Smooth muscle cell (in vitro differentiated cells): ENCODE data around the gene TCP11. TPM values are rescaled to one million over a fixed set of nuclear protein-coding genes. Genes with fewer than 3 reads are reported as not detected.

Experiments used
- DNase-seq: peaks from one replicate; lab custom pipeline; 2025; ENCODE audit not compliant: unreplicated experiment; lab: John Stamatoyannopoulos, UW
- H2AFZ ChIP-seq: fragments of 200-600 bp; sonication (generic); 2 replicates; pipeline ENCODE4 v1.6.0; 2016; ENCODE audit warnings: antibody characterized with exemption, low read depth, mild to moderate bottlenecking
- H3F3A ChIP-seq: fragments of 200-600 bp; sonication (generic); 2 replicates; pipeline ENCODE4 v1.6.0; 2017; ENCODE audit warnings: antibody characterized with exemption, low read depth
- H3K27ac ChIP-seq: fragments of 200-600 bp; sonication (generic); 2 replicates; pipeline ENCODE4 v1.5.1; 2016; ENCODE audit warnings: low read depth, mild to moderate bottlenecking
- H3K27me3 ChIP-seq: fragments of 200-600 bp; sonication (generic); 2 replicates; pipeline ENCODE4 v1.6.1; 2016; ENCODE audit warnings: low read depth, mild to moderate bottlenecking
- H3K36me3 ChIP-seq: fragments of 200-600 bp; sonication (generic); 2 replicates; pipeline ENCODE4 v1.5.1; 2016; ENCODE audit warnings: low read depth
- H3K4me1 ChIP-seq: fragments of 200-600 bp; sonication (generic); 2 replicates; pipeline ENCODE4 v1.5.1; 2016; ENCODE audit warnings: low read depth
- H3K4me2 ChIP-seq: fragments of 200-600 bp; sonication (generic); 2 replicates; pipeline ENCODE4 v1.6.0; 2016; ENCODE audit warnings: mild to moderate bottlenecking
- H3K4me3 ChIP-seq: fragments of 200-600 bp; sonication (generic); 2 replicates; pipeline ENCODE4 v1.5.1; 2016; ENCODE audit warnings: mild to moderate bottlenecking
- H3K79me2 ChIP-seq: fragments of 200-600 bp; sonication (generic); 2 replicates; pipeline ENCODE4 v1.6.0; 2016; ENCODE audit warnings: low read depth, mild to moderate bottlenecking
- H3K9ac ChIP-seq: fragments of 200-600 bp; sonication (generic); 2 replicates; pipeline ENCODE4 v1.6.0; 2016; ENCODE audit warnings: low read depth
- H3K9me3 ChIP-seq: fragments of 200-600 bp; sonication (generic); replicated peaks from 2 replicates; pipeline ENCODE4 v1.5.1; 2016; ENCODE audit warnings: low read depth
- H4K20me1 ChIP-seq: fragments of 200-600 bp; sonication (generic); 2 replicates; pipeline ENCODE4 v1.6.0; 2016; ENCODE audit warnings: low read depth
- WGBS: methylation state at CpG from one replicate; pipeline ENCODE4 v1.1.7; 2016; ENCODE audit warnings: low lambda C conversion rate; 5-methylcytosine and 5-hydroxymethylcytosine counted together
- polyA plus RNA-seq: library from polyadenylated mRNA; unstranded; fragments of >200 nt; fragmentation: Nextera tagmentation; extraction: Ambion mirVana; gene quantifications from 2 replicates; pipeline ENCODE4 v1.2.1, GENCODE V29; 2016
- total RNA-seq: library from RNA; depleted of rRNA; stranded (reverse); fragments of >200 nt; gene quantifications from 2 replicates; pipeline ENCODE4 v1.2.3, GENCODE V29; 2014
- TF ChIP-seq, protein P1 (sequence below): fragments of 200-600 bp; sonication (generic); IDR thresholded peaks from 2 replicates; pipeline ENCODE4 v1.5.1; 2017; ENCODE audit warnings: borderline replicate concordance, mild to moderate bottlenecking, antibody characterized with exemption; ENCODE audit not compliant: insufficient read depth, poor library complexity, severe bottlenecking

Gene TCP11
- total and polyA plus RNA-seq, 2 experiments from 2014 or later: 0.64 TPM; not detected in 1

DNA sequence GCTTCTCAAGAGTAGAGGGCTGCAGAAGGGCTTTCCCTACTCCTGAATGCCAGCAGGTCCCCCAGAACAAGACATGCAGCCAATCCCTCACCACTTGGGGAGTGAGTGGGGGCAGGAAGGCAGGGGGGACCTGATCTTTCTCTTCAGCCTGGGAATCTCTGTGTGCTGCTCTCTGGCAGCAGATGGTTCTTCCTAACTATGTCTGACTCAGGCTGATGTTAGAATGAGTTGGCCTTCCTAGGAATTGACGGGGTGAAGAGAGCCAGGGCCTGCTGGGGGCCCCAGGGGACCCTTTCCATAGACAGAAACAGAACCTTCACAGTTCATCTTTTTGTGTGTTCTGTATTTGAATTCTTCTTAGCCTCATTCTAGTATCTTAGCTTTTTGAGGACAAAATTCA, 29.0 kb upstream of the TCP11 start:
- no peak overlapping the region for H3K27ac ChIP-seq
- WGBS: 47% methylated on average over 1 of the region's 1 CpG
- no peak overlapping the region for H2AFZ ChIP-seq
- no peaks in the 10 kb centered on the region for H3K79me2 ChIP-seq
- H3F3A ChIP-seq: no peaks in the 10 kb centered on the region
- TF ChIP-seq, protein P1, sequence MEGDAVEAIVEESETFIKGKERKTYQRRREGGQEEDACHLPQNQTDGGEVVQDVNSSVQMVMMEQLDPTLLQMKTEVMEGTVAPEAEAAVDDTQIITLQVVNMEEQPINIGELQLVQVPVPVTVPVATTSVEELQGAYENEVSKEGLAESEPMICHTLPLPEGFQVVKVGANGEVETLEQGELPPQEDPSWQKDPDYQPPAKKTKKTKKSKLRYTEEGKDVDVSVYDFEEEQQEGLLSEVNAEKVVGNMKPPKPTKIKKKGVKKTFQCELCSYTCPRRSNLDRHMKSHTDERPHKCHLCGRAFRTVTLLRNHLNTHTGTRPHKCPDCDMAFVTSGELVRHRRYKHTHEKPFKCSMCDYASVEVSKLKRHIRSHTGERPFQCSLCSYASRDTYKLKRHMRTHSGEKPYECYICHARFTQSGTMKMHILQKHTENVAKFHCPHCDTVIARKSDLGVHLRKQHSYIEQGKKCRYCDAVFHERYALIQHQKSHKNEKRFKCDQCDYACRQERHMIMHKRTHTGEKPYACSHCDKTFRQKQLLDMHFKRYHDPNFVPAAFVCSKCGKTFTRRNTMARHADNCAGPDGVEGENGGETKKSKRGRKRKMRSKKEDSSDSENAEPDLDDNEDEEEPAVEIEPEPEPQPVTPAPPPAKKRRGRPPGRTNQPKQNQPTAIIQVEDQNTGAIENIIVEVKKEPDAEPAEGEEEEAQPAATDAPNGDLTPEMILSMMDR: no peak
- H3K4me3 ChIP-seq: no peak overlapping the region
- no peaks in the 10 kb centered on the region for H4K20me1 ChIP-seq
- no peak overlapping the region for H3K9ac ChIP-seq
- no peak overlapping the region for H3K4me2 ChIP-seq
- no peaks in the 10 kb centered on the region for H3K27me3 ChIP-seq
- DNase-seq: no peak
- H3K36me3 ChIP-seq: no peaks in the 10 kb centered on the region
- no peaks in the 10 kb centered on the region for H3K4me1 ChIP-seq
- H3K9me3 ChIP-seq: no peaks in the 10 kb centered on the region

DNA sequence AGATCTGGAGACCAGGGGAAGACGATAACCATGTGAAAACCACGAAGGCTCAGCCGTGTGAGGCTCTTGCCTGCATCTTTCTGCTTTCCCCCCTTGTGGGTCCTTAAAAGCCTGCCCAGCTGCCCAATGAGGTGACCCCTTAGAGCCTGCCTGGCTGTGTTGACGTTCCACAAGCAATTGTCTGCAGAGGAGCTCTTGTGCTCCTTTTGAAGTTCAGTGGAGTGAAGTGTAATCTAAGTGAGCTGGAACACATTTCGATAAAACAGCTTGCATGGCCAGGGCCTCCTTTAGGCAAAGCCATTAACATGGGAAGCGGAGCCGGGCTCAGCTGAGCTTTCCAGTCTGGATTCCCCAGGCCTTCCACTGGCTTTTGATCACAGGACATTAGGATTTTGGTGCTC, 27.3 kb upstream of the TCP11 start:
- Histone ChIP-seq H2AFZ (no peak overlapping the region), H3F3A (no peaks in the 10 kb centered on the region), H3K4me3 (no peak overlapping the region), H3K9me3 (no peaks in the 10 kb centered on the region), H3K27me3 (no peaks in the 10 kb centered on the region), H3K9ac (no peak overlapping the region), H3K4me2 (no peak overlapping the region), H3K27ac (no peak overlapping the region), H3K4me1 (no peaks in the 10 kb centered on the region), H3K79me2 (no peaks in the 10 kb centered on the region), H3K36me3 (no peaks in the 10 kb centered on the region), H4K20me1 (no peaks in the 10 kb centered on the region)
- TF ChIP-seq, protein P1: no peak
- whole genome bisulfite sequencing: 69% methylated on average over 7 of the region's 7 CpGs
- no peak for DNase-seq

DNA sequence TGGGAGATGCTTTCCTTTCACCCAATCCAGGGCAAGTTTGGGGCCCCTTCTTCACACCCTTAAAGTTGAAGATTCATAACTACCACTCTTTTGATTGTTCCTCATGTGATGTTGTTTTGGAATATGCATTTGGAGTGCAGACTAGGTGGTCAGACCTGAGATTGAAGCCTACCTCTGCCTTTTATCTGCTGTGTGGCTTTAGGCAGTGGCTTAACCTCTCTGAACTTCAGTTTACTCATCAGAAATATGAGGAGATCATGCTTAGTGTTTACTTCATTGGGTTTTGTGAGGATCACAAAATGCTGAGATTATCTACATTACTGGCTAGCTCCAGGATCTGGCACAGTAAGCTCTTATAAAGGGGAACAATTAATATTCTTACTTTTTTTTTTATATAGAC, 26.4 kb upstream of the TCP11 start:
- Histone ChIP-seq H3K27ac (no peak overlapping the region), H3K36me3 (no peaks in the 10 kb centered on the region), H3K27me3 (no peaks in the 10 kb centered on the region), H3K4me3 (no peak overlapping the region), H3K79me2 (no peaks in the 10 kb centered on the region), H3F3A (no peaks in the 10 kb centered on the region), H3K4me2 (no peak overlapping the region), H4K20me1 (no peaks in the 10 kb centered on the region), H3K4me1 (no peaks in the 10 kb centered on the region), H3K9ac (no peak overlapping the region), H3K9me3 (no peaks in the 10 kb centered on the region), H2AFZ (no peak overlapping the region)
- no peak for DNase-seq
- TF ChIP-seq, protein P1: no peak

DNA sequence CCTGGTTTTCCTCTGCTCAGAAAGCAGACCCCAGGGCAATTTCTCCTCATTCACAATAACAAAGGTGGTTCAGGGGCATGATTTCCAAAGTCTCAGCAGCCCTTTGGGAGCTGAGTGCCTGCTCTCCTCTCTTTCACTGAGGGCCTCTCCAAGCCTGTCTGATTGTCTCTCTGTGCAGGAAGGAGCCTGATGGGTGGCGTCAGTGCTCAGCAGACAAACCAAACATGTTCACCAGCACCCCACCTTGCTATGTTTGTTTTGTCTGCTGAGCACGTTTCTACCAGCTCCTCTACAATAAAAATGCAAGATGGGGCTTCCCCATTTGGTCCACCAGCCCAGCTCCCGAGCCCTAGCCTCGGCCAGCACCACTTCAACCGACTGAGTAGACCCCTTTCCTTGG, 25.4 kb upstream of the TCP11 start:
- H3K9me3 ChIP-seq: no peaks in the 10 kb centered on the region
- H3K4me2 ChIP-seq: no peak overlapping the region
- no peaks in the 10 kb centered on the region for H3K27me3 ChIP-seq
- 89% methylated on average over 5 of the region's 5 CpGs for WGBS
- DNase-seq: no peak
- H3F3A ChIP-seq: no peaks in the 10 kb centered on the region
- TF ChIP-seq, protein P1: no peak
- H3K4me3 ChIP-seq: no peak overlapping the region
- H4K20me1 ChIP-seq: no peaks in the 10 kb centered on the region
- H3K36me3 ChIP-seq: no peaks in the 10 kb centered on the region
- H3K4me1 ChIP-seq: no peaks in the 10 kb centered on the region
- H3K27ac ChIP-seq: no peak overlapping the region
- H3K9ac ChIP-seq: no peak overlapping the region
- H2AFZ ChIP-seq: no peak overlapping the region
- no peaks in the 10 kb centered on the region for H3K79me2 ChIP-seq
